GM18508 (cell line): Measurements from ENCODE around the gene KCNQ1OT1.

Source experiments
- ATAC-seq: cut with Tn5 transposase; IDR thresholded peaks from one replicate; pipeline ENCODE4 v1.9.1; 2021; ENCODE audit warnings: moderate number of reproducible peaks; ENCODE audit not compliant: insufficient read depth, unreplicated experiment

Gene KCNQ1OT1

GRCh38 chr11:2671748-2672147 is 28.0 kb downstream of the KCNQ1OT1 start:
- no peak for ATAC-seq

GRCh38 chr11:2670541-2671100 is 29.2 kb downstream of the KCNQ1OT1 start:
- ATAC-seq = no peak

- no peak for ATAC-seq
Measured at GRCh38 chr11:2669634-2670469, 29.9 kb downstream of the KCNQ1OT1 start.

- ATAC-seq = no peak
Measured at GRCh38 chr11:2668876-2669275, 30.9 kb downstream of the KCNQ1OT1 start.

GRCh38 chr11:2667940-2668339 is 31.9 kb downstream of the KCNQ1OT1 start:
- no peak for ATAC-seq

- no peak for ATAC-seq
Measured at GRCh38 chr11:2666828-2667570, 32.8 kb downstream of the KCNQ1OT1 start.

GRCh38 chr11:2666401-2666741 is 33.4 kb downstream of the KCNQ1OT1 start:
- no peak for ATAC-seq

- ATAC-seq = no peak
Measured at GRCh38 chr11:2665526-2666400, 34.0 kb downstream of the KCNQ1OT1 start.

- no peak for ATAC-seq
Measured at GRCh38 chr11:2664791-2665525, 34.8 kb downstream of the KCNQ1OT1 start.

GRCh38 chr11:2664376-2664775 is 35.4 kb downstream of the KCNQ1OT1 start:
- no peak for ATAC-seq

GRCh38 chr11:2663915-2664314 is 35.9 kb downstream of the KCNQ1OT1 start:
- ATAC-seq = no peak

GRCh38 chr11:2663506-2663905 is 36.3 kb downstream of the KCNQ1OT1 start:
- no peak for ATAC-seq

- ATAC-seq = no peak
Measured at GRCh38 chr11:2662430-2663299, 37.1 kb downstream of the KCNQ1OT1 start.

- no peak for ATAC-seq
Measured at GRCh38 chr11:2662024-2662312, 37.8 kb downstream of the KCNQ1OT1 start.

GRCh38 chr11:2661173-2662023 is 38.4 kb downstream of the KCNQ1OT1 start:
- no peak for ATAC-seq

- no peak for ATAC-seq
Measured at GRCh38 chr11:2660357-2660939, 39.3 kb downstream of the KCNQ1OT1 start.

GRCh38 chr11:2657697-2658284 is 42.0 kb downstream of the KCNQ1OT1 start:
- ATAC-seq = no peak
